Colonic mucosa (tissue), 4 donors: ENCODE measurements around the gene TALDO1. TPM values are rescaled to one million over a fixed set of nuclear protein-coding genes. Genes with fewer than 3 reads are reported as not detected.

Experiments
- DNase-seq: peaks from one replicate; pipeline ENCODE4 v3.0.0-alpha.2; 2020
- H3K27ac ChIP-seq: fragments of 200-600 bp; one replicate; pipeline ENCODE4 v1.8.0; 2021
- H3K27me3 ChIP-seq: fragments of 200-600 bp; one replicate; pipeline ENCODE4 v1.8.0; 2021
- H3K36me3 ChIP-seq: fragments of 200-600 bp; one replicate; pipeline ENCODE4 v1.8.0; 2021
- H3K4me1 ChIP-seq: fragments of 200-600 bp; one replicate; pipeline ENCODE4 v1.8.0; 2021; ENCODE audit warnings: mild to moderate bottlenecking
- H3K4me3 ChIP-seq: fragments of 200-600 bp; one replicate; pipeline ENCODE4 v1.8.0; 2021
- H3K9ac ChIP-seq, 2 donors: one replicate each; pipeline ENCODE4 v1.7.0; 2013; ENCODE audit warnings: control low read depth in 2 of 2, low read depth in 2 of 2, low read length in 2 of 2
- H3K9me3 ChIP-seq: fragments of 200-600 bp; one replicate; pipeline ENCODE4 v1.8.0; 2021
- intact Hi-C: fragments of 100-400 bp; cut with DNase I; formaldehyde crosslinking; loops from one replicate; pipeline ENCODE4 v1.14.1; 2022
- total RNA-seq, 2 donors: library from RNA; stranded (reverse); fragmentation: NEBNext Ultra II Directional in 1 of 2; extraction: Animal tissue kit (Norgen Biotek cat#: 25700) in 1 of 2; gene quantifications; one replicate each; pipeline ENCODE4 v1.2.1, GENCODE V29; 2021
- TF ChIP-seq, protein P1 (sequence below): fragments of 200-600 bp; IDR thresholded peaks from one replicate; pipeline ENCODE4 v1.8.0; 2022; ENCODE audit warnings: antibody characterized with exemption, mild to moderate bottlenecking
- donor health status: healthy.
- donor health status: DM: no; HTN: no; CAD: no.
- donor health status: DM: no; HTN: no; CAD: no.

TALDO1 gene
- total RNA-seq, 2 donors from 2014 or later = 195 to 274 TPM

GRCh38 chr11:726278-727220 lies 20.7 kb upstream of the TALDO1 start:
- peak; percentile 82 for DNase-seq
- Histone ChIP-seq H3K36me3 (no peaks in the 10 kb centered on the region), H3K9ac (peak overlapping the region in 1 of 2 donors; percentile 34), H3K4me1 (peaks cover 35% of the 10 kb centered on the region), H3K9me3 (no peaks in the 10 kb centered on the region), H3K4me3 (peak overlapping the region; percentile 26), H3K27ac (peak overlapping the region; percentile 67), H3K27me3 (peaks cover 5% of the 10 kb centered on the region)
- intact Hi-C loops = loop anchor here (5.0 to 10.0 kb wide), 2 partner anchors 64 to 172 kb away; no protein-coding TSS in a partner anchor
- TF ChIP-seq, protein P1, sequence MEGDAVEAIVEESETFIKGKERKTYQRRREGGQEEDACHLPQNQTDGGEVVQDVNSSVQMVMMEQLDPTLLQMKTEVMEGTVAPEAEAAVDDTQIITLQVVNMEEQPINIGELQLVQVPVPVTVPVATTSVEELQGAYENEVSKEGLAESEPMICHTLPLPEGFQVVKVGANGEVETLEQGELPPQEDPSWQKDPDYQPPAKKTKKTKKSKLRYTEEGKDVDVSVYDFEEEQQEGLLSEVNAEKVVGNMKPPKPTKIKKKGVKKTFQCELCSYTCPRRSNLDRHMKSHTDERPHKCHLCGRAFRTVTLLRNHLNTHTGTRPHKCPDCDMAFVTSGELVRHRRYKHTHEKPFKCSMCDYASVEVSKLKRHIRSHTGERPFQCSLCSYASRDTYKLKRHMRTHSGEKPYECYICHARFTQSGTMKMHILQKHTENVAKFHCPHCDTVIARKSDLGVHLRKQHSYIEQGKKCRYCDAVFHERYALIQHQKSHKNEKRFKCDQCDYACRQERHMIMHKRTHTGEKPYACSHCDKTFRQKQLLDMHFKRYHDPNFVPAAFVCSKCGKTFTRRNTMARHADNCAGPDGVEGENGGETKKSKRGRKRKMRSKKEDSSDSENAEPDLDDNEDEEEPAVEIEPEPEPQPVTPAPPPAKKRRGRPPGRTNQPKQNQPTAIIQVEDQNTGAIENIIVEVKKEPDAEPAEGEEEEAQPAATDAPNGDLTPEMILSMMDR = no peak

GRCh38 chr11:727281-727701 lies 20.0 kb upstream of the TALDO1 start:
- intact Hi-C loops = loop anchor here (5.0 to 10.0 kb wide), 2 partner anchors 65 to 172 kb away; no protein-coding TSS in a partner anchor
- no peak for DNase-seq
- no peaks in the 10 kb centered on the region for H3K9me3 ChIP-seq
- peak overlapping the region in 1 of 2 donors; percentile 34 for H3K9ac ChIP-seq
- no peak overlapping the region for H3K4me3 ChIP-seq
- TF ChIP-seq, protein P1 = no peak
- no peak overlapping the region for H3K27ac ChIP-seq
- H3K27me3 ChIP-seq = peaks cover 5% of the 10 kb centered on the region
- peaks cover 30% of the 10 kb centered on the region for H3K4me1 ChIP-seq
- H3K36me3 ChIP-seq = no peaks in the 10 kb centered on the region

GRCh38 chr11:727859-728748 lies 19.2 kb upstream of the TALDO1 start:
- intact Hi-C loops = loop anchor here (5.0 to 10.0 kb wide), 2 partner anchors 66 to 173 kb away; no protein-coding TSS in a partner anchor
- TF ChIP-seq, protein P1 = peak; percentile 97
- Histone ChIP-seq H3K9me3 (no peaks in the 10 kb centered on the region), H3K27me3 (peaks cover 5% of the 10 kb centered on the region), H3K4me1 (peaks cover 30% of the 10 kb centered on the region), H3K4me3 (no peak overlapping the region), H3K9ac (peak overlapping the region; percentile 34 to 35), H3K27ac (no peak overlapping the region), H3K36me3 (no peaks in the 10 kb centered on the region)
- DNase-seq = peak; percentile 85

DNA sequence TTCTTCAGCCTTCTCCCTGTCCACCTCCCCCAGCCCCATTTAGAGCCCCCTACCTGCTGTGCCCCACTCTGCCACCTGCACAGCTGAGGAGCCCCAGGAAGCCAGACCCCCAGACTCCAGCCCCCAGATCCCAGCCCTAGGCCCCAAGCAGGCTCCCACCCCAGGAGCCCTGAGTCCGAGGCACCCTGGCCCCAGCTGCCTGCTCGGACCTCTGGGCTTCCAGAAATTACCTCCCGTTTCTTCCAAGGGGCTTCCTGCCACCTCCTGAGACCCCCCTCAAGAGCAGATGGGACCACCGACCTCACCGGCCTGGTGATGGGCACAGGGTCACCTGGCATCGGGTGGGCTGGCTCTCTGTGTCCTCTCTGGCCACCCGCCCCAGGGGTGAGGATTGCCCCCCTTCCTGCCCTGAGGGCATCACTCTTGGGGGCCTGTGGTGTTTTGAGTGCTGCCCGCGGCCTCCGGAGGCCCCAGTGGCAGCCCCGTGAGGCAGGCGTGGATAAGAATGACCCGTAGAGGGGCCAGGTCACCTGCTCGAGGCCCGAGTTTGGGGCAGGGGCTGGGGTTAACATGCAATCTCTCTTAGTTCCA lies 18.3 kb upstream of the TALDO1 start:
- intact Hi-C loops = loop anchor here (5.0 to 10.0 kb wide), 2 partner anchors 67 to 174 kb away; no protein-coding TSS in a partner anchor
- no peaks in the 10 kb centered on the region for H3K36me3 ChIP-seq
- H3K27ac ChIP-seq = no peak overlapping the region
- no peak overlapping the region for H3K4me3 ChIP-seq
- peaks cover 30% of the 10 kb centered on the region for H3K4me1 ChIP-seq
- no peak overlapping the region for H3K9ac ChIP-seq
- peaks cover 5% of the 10 kb centered on the region for H3K27me3 ChIP-seq
- H3K9me3 ChIP-seq = no peaks in the 10 kb centered on the region
- no peak for DNase-seq
- TF ChIP-seq, protein P1 = no peak
